BLaER1 treated with 17β-estradiol and CSF1 and Interleukin-3, amounts not matched to agents 10 nM and 100 nM (cell line): Measurements from ENCODE around the gene LHFPL2.

Source experiments
- H3K27ac ChIP-seq, 11 experiments: shearing (Covaris generic); formaldehyde crosslinking; 2 replicates each; pipeline ENCODE4 v1.8.1; 2022
- H3K27me3 ChIP-seq, 11 experiments: shearing (Covaris generic); formaldehyde crosslinking; 2 replicates each; pipeline ENCODE4 v1.8.1; 2022
- H3K36me3 ChIP-seq, 11 experiments: shearing (Covaris generic); formaldehyde crosslinking; 2 replicates each; pipeline ENCODE4 v1.8.1; 2022
- H3K4me1 ChIP-seq, 10 experiments: shearing (Covaris generic); formaldehyde crosslinking; 2 replicates each; pipeline ENCODE4 v1.8.1; 2022
- H3K4me2 ChIP-seq, 11 experiments: shearing (Covaris generic); formaldehyde crosslinking; 2 replicates each; pipeline ENCODE4 v1.8.1; 2022
- H3K4me3 ChIP-seq, 10 experiments: shearing (Covaris generic); formaldehyde crosslinking; 2 replicates each; pipeline ENCODE4 v1.8.1; 2022
- H3K9ac ChIP-seq, 11 experiments: shearing (Covaris generic); formaldehyde crosslinking; 2 replicates each; pipeline ENCODE4 v1.8.1; 2022
- H3K9me3 ChIP-seq, 11 experiments: shearing (Covaris generic); formaldehyde crosslinking; replicated peaks in 1 of 11; 2 replicates each; pipeline ENCODE4 v1.8.1; 2022
- H4K20me1 ChIP-seq, 11 experiments: shearing (Covaris generic); formaldehyde crosslinking; 2 replicates each; pipeline ENCODE4 v1.8.1; 2022
- Cebpa-rat ChIP-seq, 11 experiments: shearing (Covaris generic); IDR thresholded peaks; 2 replicates each; pipeline ENCODE4 v1.8.1; 2022

The LHFPL2 gene

DNA sequence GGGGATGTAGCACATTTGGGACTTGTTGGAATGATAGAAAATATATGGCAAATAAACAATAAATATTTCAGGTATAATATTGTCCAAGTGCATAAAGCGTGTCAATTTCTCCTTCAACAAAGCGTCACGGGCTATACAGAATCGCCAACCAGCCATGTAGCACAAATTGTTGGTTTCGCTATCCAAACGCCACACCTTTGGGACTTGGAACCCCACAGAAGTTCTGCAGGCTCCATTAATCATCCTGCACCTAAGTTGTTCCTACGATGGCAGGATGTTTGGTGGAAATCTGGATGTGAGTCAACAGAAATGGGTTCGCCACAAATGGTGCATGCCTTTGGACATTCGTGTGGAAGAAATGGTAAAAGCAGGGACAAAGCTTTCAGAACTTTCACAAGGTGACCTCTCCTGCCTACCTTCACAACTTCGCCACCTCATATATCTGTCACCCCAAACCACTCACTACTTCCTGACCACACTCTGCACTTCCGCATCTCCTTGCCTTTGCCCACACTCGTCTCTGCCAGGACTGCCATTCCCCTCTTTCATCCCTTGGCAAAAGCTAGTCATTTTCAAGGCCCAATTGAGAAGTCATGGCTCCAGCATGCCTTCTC lies 95.7 kb downstream of the LHFPL2 start:
- H4K20me1 ChIP-seq = no peaks in the 10 kb centered on the region
- peak overlapping the region in 1 of 11 experiments; percentile 6; a peak in 1 of 22 replicates for H3K27ac ChIP-seq

DNA sequence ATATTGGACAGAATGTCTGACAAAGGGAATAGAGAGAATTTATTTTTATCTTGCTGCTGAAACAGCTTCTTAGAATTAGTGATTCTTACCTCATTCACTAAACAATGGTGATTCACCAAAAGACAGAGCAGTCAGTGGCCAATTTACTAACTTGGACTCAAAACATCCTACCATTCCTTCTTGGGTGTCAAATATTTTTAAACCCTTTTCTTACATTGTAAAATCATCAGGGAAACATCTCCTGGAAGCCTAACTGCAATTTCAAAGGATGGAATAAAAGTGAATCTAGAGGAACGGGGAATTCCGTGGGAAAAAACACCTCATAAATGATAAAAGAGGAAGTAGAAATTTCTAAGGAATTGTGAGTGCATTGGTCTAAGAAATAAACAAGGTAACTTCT lies 97.7 kb downstream of the LHFPL2 start:
- Histone ChIP-seq H3K27ac (peak overlapping the region in 5 of 11 experiments; percentile 80 to 89 (median 86); a peak in 8 of 22 replicates), H3K9ac (peak overlapping the region in 3 of 11 experiments; percentile 40 to 70 (median 67); a peak in 5 of 22 replicates)
- no peak for TF ChIP-seq Cebpa-rat (IDR thresholded peaks at IDR 0.05)

More for the DNA sequence above, 95.7 kb downstream of the LHFPL2 start:
- peaks cover 0 to 85% (median 25%) of the 10 kb centered on the region in 10 experiments; a peak in 15 of 20 replicates for H3K4me1 ChIP-seq
- no peak overlapping the region for H3K4me3 ChIP-seq
- H3K4me2 ChIP-seq = peak overlapping the region in 3 of 11 experiments; percentile 2 to 29 (median 13); a peak in 5 of 22 replicates
- peaks cover 0 to 30% (median 0%) of the 10 kb centered on the region in 11 experiments; a peak in 1 of 22 replicates for H3K36me3 ChIP-seq
- peaks cover 0 to 30% (median 0%) of the 10 kb centered on the region in 11 experiments; a peak in 5 of 22 replicates for H3K9me3 ChIP-seq
- no peaks in the 10 kb centered on the region for H3K27me3 ChIP-seq
- no peak for TF ChIP-seq Cebpa-rat (IDR thresholded peaks at IDR 0.05)
- H3K9ac ChIP-seq = no peak overlapping the region

DNA sequence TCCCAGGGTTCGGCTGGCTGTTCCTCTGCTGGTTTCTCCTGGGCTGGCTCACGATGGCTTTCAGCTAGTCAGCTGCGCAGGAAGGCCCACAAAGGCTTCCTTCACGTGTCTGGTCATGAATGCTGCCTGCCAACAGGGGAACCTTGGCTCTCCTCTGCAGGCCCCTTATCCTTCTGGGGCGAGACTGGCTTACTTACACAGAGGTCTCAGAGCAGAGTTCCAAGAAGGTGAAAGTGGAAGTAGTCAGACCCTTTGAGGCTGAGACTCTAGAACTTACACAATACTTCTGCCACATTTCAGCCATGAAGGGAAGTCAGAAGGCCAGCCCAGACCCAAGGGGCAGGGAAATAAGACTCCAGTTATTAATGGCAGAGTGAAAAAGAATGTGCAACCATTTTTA lies 99.5 kb downstream of the LHFPL2 start:
- Histone ChIP-seq H3K9me3 (peaks cover 0 to 33% (median 0%) of the 10 kb centered on the region in 11 experiments; a peak in 5 of 22 replicates), H3K4me3 (peak overlapping the region in 5 of 10 experiments; percentile 8 to 47 (median 33); a peak in 7 of 20 replicates), H3K9ac (peak overlapping the region in 6 of 11 experiments; percentile 34 to 70 (median 65); a peak in 10 of 22 replicates), H3K27ac (peak overlapping the region in 8 of 11 experiments; percentile 49 to 89 (median 82); a peak in 18 of 22 replicates), H3K4me1 (peaks cover 0 to 100% (median 38%) of the 10 kb centered on the region in 10 experiments; a peak in 15 of 20 replicates), H3K36me3 (peaks cover 0 to 53% (median 0%) of the 10 kb centered on the region in 11 experiments; a peak in 5 of 22 replicates), H3K4me2 (peak overlapping the region in 9 of 11 experiments; percentile 0 to 91 (median 72); a peak in 16 of 22 replicates), H4K20me1 (no peaks in the 10 kb centered on the region), H3K27me3 (no peaks in the 10 kb centered on the region)
- TF ChIP-seq Cebpa-rat (IDR thresholded peaks at IDR 0.05) = peak in 10 of 11 experiments; percentile 23 to 89 (median 72); a peak in 14 of 22 replicates

More for the DNA sequence above, 97.7 kb downstream of the LHFPL2 start:
- H4K20me1 ChIP-seq = no peaks in the 10 kb centered on the region
- H3K4me3 ChIP-seq = no peak overlapping the region
- H3K4me2 ChIP-seq = peak overlapping the region in 4 of 11 experiments; percentile 72 to 91 (median 86); a peak in 8 of 22 replicates
- H3K9me3 ChIP-seq = peaks cover 0 to 33% (median 0%) of the 10 kb centered on the region in 11 experiments; a peak in 5 of 22 replicates
- no peaks in the 10 kb centered on the region for H3K27me3 ChIP-seq
- H3K36me3 ChIP-seq = peaks cover 0 to 37% (median 0%) of the 10 kb centered on the region in 11 experiments; a peak in 2 of 22 replicates
- H3K4me1 ChIP-seq = peaks cover 0 to 100% (median 40%) of the 10 kb centered on the region in 10 experiments; a peak in 15 of 20 replicates

DNA sequence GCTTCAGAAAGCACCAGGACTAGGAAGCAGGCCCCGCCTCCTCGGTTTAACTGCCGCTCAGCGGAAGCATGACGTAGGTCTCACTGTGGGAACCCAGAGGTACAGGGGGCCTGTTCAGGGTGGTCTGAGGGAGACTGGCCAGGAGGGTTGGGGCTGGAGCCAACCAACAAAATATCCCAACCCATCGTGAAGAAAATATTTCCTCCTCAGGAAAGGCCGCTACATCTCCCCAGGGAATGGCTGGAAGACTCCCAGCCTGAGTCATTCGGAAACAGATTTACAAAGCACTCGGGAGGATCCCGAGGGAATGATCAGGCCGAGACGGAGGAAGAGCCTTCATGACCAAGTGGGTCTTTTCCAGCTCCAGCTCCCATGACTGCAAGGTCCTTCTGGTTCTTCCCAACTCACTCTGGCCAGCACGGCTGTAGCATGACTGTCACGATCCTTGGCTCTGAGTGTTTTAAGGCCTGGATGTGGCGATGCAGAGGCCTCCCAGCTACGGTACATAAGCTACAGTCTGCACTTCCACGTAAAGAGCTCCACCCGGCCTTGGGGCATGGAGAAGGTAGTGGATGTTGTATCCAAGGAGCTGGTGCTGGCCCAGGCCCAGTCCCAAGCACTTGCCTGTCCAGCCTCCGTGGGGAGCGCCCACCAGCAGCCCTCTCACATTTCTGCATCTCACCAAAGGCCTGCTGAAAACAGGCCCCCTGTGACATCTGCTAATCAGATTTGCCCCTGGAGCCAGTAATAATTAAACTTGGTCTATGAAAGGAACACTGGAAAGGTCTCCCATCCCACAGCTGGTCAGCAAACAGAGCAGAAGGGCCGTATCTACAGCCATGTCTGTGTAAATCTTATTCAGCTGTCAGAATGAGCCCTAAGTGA lies 100.6 kb downstream of the LHFPL2 start:
- peaks cover 0 to 31% (median 0%) of the 10 kb centered on the region in 11 experiments; a peak in 4 of 22 replicates for H3K9me3 ChIP-seq
- no peaks in the 10 kb centered on the region for H4K20me1 ChIP-seq
- H3K27me3 ChIP-seq = no peaks in the 10 kb centered on the region
- peak overlapping the region in 8 of 11 experiments; percentile 49 to 89 (median 82); a peak in 15 of 22 replicates for H3K27ac ChIP-seq
- TF ChIP-seq Cebpa-rat (IDR thresholded peaks at IDR 0.05) = no peak
- peak overlapping the region in 6 of 11 experiments; percentile 34 to 73 (median 66); a peak in 9 of 22 replicates for H3K9ac ChIP-seq
- peak overlapping the region in 5 of 10 experiments; percentile 8 to 47 (median 33); a peak in 8 of 20 replicates for H3K4me3 ChIP-seq
- peaks cover 0 to 53% (median 0%) of the 10 kb centered on the region in 11 experiments; a peak in 5 of 22 replicates for H3K36me3 ChIP-seq
- H3K4me2 ChIP-seq = peak overlapping the region in 6 of 11 experiments; percentile 64 to 91 (median 80); a peak in 12 of 22 replicates
- peaks cover 0 to 100% (median 38%) of the 10 kb centered on the region in 10 experiments; a peak in 15 of 20 replicates for H3K4me1 ChIP-seq

DNA sequence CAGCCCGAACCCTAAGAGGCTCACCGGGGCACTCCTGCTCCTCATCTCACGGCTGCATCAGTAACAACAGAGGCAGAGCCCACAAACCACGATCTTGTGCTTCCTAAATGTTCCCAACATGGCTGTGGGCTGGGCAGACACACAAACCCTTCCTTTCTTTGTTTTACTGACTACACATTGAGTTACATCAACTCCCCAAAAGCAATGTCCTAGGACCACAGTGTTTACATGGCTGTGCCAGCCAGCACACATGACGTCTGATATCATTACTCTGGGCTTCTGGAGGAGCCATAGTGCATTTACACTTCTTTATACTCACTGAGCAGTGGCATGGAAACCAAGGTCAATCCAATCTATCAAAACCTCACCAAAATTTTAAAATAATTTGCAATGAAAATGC lies 101.4 kb downstream of the LHFPL2 start:
- H3K9me3 ChIP-seq = peaks cover 0 to 23% (median 0%) of the 10 kb centered on the region in 11 experiments; a peak in 4 of 22 replicates
- peak overlapping the region in 5 of 11 experiments; percentile 27 to 73 (median 67); a peak in 8 of 22 replicates for H3K9ac ChIP-seq
- H3K27ac ChIP-seq = peak overlapping the region in 7 of 11 experiments; percentile 3 to 89 (median 83); a peak in 13 of 22 replicates
- H3K27me3 ChIP-seq = no peaks in the 10 kb centered on the region
- H3K4me1 ChIP-seq = peaks cover 0 to 100% (median 40%) of the 10 kb centered on the region in 10 experiments; a peak in 15 of 20 replicates
- no peaks in the 10 kb centered on the region for H4K20me1 ChIP-seq
- peaks cover 0 to 50% (median 0%) of the 10 kb centered on the region in 11 experiments; a peak in 5 of 22 replicates for H3K36me3 ChIP-seq
- TF ChIP-seq Cebpa-rat (IDR thresholded peaks at IDR 0.05) = no peak
- peak overlapping the region in 7 of 11 experiments; percentile 2 to 91 (median 77); a peak in 12 of 22 replicates for H3K4me2 ChIP-seq
- H3K4me3 ChIP-seq = peak overlapping the region in 4 of 10 experiments; percentile 5 to 47 (median 38); a peak in 6 of 20 replicates

DNA sequence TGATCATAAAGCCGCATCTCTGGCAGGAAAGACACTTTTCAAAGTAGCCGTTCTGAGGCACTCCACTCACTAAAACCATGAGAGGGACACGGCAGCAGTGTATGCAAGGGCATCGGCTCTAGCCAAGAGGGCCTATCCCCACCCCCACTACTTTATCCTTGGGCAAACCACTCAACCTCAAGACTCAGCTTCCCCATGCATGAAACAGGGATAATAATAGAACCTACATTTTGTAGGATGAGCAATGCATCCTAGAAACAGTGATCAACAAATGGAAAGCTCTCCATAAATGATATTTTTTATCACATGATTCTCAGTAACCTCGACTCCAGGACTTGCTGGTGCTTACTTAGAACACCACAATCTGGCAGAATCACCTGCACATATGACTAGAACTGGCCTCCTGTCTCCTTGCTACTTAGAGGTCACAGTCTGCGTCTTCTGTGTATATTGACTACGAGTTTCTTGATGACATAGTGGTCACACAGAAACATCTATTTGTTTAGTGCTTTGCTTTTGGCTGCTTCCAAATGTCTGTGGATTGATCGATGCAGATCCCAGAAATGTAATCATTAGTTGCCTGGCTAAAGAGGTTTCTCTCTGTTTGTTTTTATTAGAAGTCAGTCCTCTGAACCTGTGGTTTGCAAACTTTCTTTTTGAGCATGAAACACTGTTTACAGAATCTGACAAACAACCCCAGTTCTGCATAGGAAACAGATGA lies 102.1 kb downstream of the LHFPL2 start:
- Histone ChIP-seq H3K9ac (peak overlapping the region in 5 of 11 experiments; percentile 27 to 73 (median 67); a peak in 8 of 22 replicates), H3K36me3 (peaks cover 0 to 50% (median 0%) of the 10 kb centered on the region in 11 experiments; a peak in 5 of 22 replicates), H3K4me1 (peaks cover 0 to 100% (median 44%) of the 10 kb centered on the region in 10 experiments; a peak in 15 of 20 replicates), H4K20me1 (no peaks in the 10 kb centered on the region), H3K9me3 (peaks cover 0 to 23% (median 0%) of the 10 kb centered on the region in 11 experiments; a peak in 4 of 22 replicates), H3K27ac (peak overlapping the region in 7 of 11 experiments; percentile 3 to 89 (median 83); a peak in 11 of 22 replicates), H3K4me2 (peak overlapping the region in 6 of 11 experiments; percentile 64 to 91 (median 80); a peak in 11 of 22 replicates), H3K4me3 (peak overlapping the region in 4 of 10 experiments; percentile 5 to 47 (median 38); a peak in 5 of 20 replicates), H3K27me3 (no peaks in the 10 kb centered on the region)
- no peak for TF ChIP-seq Cebpa-rat (IDR thresholded peaks at IDR 0.05)

DNA sequence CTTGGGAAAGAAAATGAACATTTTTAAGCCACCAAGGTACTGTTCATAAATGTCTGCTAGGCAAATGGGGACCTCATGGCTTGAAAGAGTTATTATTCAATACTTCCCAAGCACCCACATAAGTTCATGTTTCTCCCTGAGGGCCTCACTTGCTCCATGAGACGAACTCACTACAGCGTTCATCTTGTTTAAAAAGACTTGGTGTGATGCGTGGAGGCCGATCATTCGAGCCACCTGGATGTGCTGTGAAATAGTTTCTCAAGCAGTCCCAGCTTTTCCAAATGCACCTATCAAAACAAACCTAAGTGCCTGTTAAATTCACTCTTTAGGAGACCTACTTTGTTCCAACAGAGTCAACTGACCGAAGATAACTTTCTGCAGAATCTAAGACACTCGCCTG lies 103.2 kb downstream of the LHFPL2 start:
- TF ChIP-seq Cebpa-rat (IDR thresholded peaks at IDR 0.05) = no peak
- Histone ChIP-seq H4K20me1 (no peaks in the 10 kb centered on the region), H3K27ac (peak overlapping the region in 2 of 11 experiments; percentile 89; a peak in 4 of 22 replicates), H3K4me1 (peaks cover 0 to 100% (median 52%) of the 10 kb centered on the region in 10 experiments; a peak in 15 of 20 replicates), H3K9ac (no peak overlapping the region), H3K27me3 (no peaks in the 10 kb centered on the region), H3K4me3 (no peak overlapping the region), H3K4me2 (peak overlapping the region in 4 of 11 experiments; percentile 72 to 91 (median 86); a peak in 7 of 22 replicates), H3K36me3 (peaks cover 0 to 48% (median 0%) of the 10 kb centered on the region in 11 experiments; a peak in 5 of 22 replicates), H3K9me3 (peaks cover 0 to 17% (median 0%) of the 10 kb centered on the region in 11 experiments; a peak in 4 of 22 replicates)
